ENCODE data around the gene NAA15.
"Not testable (repeated sequence)": the region's sequence is repeated elsewhere in the genome, so short reads cannot be mapped to it uniquely, and the experiment has no call there.

Gene NAA15

GRCh38 chr4:139301113-139301820 lies at the start of gene NAA15:
TSS of gene NAA15 (plus strand) at chr4:139301505. CDS start at chr4:139301778, 273 bp downstream.
- DNase-seq (ENCODE audit: low read depth) = peak; percentile 90

- no peak for DNase-seq (ENCODE audit: low read depth)
These were observed 48.3 kb upstream of the NAA15 start for GRCh38 chr4:139253046-139253445.

GRCh38 chr4:139253713-139254112 lies 47.6 kb upstream of the NAA15 start:
- no peak for DNase-seq (ENCODE audit: low read depth)

- not testable (repeated sequence) for DNase-seq (ENCODE audit: low read depth)
These were observed 45.7 kb upstream of the NAA15 start for GRCh38 chr4:139255581-139255980.

GRCh38 chr4:139256349-139256748 lies 45.0 kb upstream of the NAA15 start:
- DNase-seq (ENCODE audit: low read depth) = no peak

GRCh38 chr4:139265654-139266053 lies 35.7 kb upstream of the NAA15 start:
- DNase-seq (ENCODE audit: low read depth) = no peak

DNA sequence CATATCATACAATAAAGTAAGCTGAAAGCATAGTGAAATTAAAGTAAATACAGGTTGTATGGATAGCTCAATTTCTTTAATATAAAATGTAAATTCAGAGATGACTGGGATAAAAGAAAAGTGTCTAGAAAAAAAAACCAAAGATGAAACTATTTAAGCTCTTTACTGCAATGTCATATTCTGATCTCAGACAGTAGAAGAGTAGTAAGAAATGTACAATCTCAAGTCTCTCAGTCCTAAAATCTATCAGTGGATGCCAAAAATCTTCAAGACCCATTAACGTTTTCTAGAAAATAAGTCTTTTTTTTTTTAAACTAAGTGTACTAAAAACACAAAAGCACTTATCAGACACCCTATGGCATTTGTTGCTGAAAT lies 35.1 kb upstream of the NAA15 start:
- DNase-seq (ENCODE audit: low read depth) = no peak

GRCh38 chr4:139266583-139267257 lies 34.6 kb upstream of the NAA15 start:
- DNase-seq (ENCODE audit: low read depth) = peak; percentile 37

DNA sequence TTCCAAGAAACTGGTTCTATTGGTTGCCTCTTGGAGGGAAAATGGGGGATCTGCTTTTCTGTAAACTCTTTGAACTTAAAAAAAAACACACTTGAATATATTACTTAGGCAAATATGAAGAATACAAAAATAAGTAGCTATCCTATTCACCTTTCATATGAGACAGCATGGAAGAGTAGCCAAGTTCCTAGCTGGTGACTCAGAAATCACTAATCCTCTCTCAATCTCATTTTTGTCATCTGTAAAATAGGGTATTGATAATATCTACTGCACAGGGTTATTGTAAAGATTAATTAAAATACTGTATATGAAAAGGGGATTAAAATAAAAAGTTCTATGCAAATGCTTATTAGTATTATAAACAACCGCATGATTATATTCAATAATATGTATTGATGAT lies 34.0 kb upstream of the NAA15 start:
- no peak for DNase-seq (ENCODE audit: low read depth)

DNA sequence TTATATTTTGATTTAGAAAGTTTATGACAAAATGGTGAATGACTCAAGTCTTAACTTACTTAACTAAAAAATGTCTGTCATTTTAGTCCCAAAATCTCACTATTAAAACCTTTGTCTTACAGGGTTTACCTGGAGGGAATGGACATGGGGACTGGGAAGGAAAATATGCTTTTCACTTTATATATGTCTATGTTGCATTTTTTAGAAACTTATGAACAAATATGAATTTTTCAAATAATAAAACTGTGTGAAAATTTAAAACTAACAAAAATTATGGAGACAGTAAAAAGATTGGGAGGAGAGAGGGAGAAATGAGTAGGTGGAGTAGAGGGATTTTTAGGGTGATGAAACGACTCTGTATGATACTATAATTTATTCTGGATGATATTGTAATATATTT lies 27.5 kb upstream of the NAA15 start:
- no peak for DNase-seq (ENCODE audit: low read depth)

DNA sequence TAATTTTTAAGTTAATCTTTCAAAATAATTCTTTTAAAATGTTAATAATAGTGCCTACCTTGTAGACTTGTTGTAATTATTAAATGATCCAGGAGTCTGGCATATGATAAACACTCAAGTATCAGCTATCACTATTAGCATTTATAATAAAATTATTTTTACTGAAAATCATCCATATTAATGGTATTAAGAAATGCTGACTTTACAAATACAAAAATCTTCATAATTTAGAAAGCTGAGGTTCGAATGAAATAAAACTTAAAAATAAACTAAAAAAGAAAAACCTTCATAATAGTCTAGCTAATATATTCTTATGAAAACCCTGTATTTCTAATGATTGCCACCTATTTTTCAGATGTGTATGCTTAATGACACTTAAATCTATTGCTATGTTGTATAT lies 26.5 kb upstream of the NAA15 start:
- DNase-seq (ENCODE audit: low read depth) = no peak

DNA sequence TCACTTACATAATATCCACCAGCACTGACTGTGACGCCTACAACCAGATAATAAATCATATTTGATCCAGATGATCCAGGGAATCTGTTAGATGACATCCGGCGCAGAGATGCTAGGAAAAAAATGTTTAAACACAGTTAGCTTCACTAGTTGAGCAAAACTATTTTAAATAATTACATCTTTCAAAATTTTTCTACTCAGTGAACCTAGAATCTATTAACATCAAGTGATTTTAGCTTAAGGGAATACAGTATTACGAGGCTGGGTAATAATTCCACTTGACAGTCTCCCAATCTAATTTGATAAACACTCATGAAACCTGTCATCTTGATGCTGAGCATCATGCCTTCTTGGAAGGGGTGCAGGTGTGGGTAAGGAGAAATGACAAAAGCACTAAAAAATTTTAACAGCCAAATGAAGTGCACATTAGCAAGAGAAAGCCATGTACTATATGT lies 26.0 kb upstream of the NAA15 start:
- DNase-seq (ENCODE audit: low read depth) = no peak

GRCh38 chr4:139278485-139278884 lies 22.8 kb upstream of the NAA15 start:
- no peak for DNase-seq (ENCODE audit: low read depth)

- no peak for DNase-seq (ENCODE audit: low read depth)
These were observed 22.2 kb upstream of the NAA15 start for GRCh38 chr4:139278912-139279759.

DNA sequence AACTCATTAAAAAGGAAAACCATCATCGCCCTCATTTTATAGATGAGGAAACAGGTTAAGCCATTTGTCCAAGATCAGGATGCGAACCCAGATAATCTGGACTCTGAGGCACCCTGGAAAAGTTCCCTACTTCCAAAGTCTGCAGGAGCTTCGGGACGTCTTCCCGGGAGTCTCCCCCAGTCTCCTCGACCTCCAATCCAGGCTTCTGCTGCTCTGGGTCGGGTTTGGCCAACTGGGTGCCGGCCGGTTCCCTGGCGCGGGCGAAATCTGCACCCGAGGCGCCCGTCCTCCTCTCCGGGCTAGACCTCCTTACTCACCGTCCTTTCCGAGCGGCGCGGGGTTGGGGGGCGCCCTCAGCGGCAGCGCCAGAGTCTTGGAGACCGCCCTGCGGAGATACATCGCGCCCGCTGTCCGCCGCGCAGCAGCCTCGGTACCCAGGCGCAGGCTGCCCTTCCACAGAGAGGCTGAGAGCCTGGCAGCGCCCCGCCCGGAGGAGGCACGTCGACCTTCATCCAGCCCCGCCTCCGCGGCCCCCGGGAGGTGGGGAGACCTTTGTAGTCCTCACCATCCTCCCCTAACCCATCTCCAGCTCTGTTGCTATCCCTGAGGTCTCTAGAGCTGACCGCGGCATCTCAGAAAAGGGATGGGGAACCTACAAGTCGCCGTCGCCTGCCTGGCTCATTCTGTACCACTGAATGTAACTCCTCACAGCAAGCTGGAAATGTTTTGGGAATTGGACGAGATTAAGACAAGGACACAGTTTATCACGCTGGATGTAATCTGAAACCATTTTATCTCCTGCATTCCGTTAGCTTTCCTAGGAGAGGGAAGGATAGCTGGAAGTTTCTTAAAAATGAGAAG lies 21.3 kb upstream of the NAA15 start, which contains the start of gene MGARP:
Gene MGARP, minus strand, starts transcription at position 466 of the 861 bp plus-strand sequence. Its CDS starts 67 bp downstream, at position 399.
- no peak for DNase-seq (ENCODE audit: low read depth)

DNA sequence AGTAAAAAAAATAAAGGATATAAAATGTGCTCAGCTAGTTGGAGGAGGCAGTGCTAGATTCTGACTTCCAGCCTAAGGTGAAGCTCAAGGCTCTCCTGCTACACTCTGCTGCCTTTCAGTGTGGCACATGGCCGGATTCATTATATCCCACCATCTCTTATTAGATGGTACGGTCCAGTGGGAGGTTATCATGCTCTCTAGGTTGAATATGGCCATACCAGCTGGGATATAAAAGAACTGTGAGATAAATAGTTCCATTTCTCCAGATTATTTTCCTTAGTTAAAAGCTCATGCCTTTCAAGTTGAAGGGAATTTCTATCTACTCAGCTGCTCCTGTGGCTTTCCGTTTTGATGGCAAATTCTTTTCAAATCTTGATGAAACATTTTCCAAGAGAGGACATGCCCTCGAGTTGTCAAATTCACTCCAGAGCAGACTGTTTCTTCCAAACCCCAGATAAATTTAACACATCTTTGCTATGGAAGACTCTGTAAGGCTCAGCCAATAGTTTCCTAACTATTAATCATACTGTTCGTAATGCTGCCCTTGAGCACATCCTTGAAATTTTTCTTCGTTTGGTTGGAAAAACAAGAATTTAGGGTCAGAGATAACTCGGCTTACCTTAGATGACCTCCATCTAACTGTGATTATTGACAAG lies 19.1 kb upstream of the NAA15 start:
- no peak for DNase-seq (ENCODE audit: low read depth)

- no peak for DNase-seq (ENCODE audit: low read depth)
These were observed 18.6 kb upstream of the NAA15 start for GRCh38 chr4:139282721-139283075.

DNA sequence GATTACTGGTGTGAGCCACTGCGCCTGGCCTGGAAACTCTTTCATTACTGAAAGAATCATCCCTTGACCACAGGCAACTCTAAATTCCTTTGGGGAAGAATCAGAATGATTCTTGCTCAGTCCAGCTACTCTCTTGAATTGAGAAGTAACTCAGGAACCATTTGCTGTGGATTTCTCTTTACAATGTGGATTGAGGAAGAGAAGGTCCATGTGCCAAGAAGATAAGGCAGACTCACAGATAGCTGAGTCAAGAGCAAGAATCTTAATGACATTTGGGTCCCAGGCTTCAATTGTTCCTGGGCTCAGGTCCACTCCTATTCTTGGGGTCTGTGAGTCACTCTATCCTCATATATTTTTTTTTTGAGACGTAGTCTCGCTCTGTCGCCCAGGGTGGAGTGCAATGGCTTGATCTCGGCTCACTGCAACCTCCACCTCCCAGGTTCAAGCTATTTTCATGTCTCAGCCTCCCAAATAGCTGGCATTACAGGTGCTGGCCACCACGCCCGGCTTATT lies 15.1 kb upstream of the NAA15 start:
- DNase-seq (ENCODE audit: low read depth) = no peak

GRCh38 chr4:139295206-139295941 lies 5.9 kb upstream of the NAA15 start:
- DNase-seq (ENCODE audit: low read depth) = peak; percentile 85

DNA sequence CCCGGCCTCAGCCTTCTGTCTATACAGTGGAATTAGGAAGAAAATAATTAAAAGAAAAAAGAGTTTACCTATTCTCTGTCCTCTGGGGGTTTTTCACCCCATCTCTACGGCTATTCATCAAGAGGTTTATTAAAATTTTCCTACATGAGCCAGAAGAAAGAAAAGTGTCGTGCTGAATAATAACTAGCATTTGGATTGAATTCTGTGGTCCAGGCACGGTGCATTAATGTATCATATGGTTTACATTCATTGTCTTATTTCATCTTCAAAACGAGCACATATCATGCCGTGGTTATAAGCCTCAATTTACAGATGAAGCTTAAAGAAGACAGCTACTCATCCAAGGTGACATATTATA lies 5.4 kb upstream of the NAA15 start:
- no peak for DNase-seq (ENCODE audit: low read depth)

Measured in CMK (cell line).